Measurements from ENCODE around the gene MAP9.
A peak's percentile ranks its signal among the peaks of the same experiment; 100 is the strongest.
"Not testable (repeated sequence)": the region's sequence is repeated elsewhere in the genome, so short reads cannot be mapped to it uniquely, and the experiment has no call there.

Gene MAP9

GRCh38 chr4:155376387-155377268 is at the start of gene MAP9:
MAP9 (minus strand) TSS chr4:155376965; CDS start chr4:155375850, 1,115 bp downstream.
- peak; percentile 59 to 88 for DNase-seq (ENCODE audit: low read depth in 1 of 2, low spot score in 1 of 2)

- not testable (repeated sequence) for DNase-seq (ENCODE audit: low read depth in 1 of 2, low spot score in 1 of 2)
These were observed 48.0 kb upstream of the MAP9 start for GRCh38 chr4:155424778-155425177.

GRCh38 chr4:155423671-155424070 is 46.9 kb upstream of the MAP9 start:
- DNase-seq (ENCODE audit: low read depth in 1 of 2, low spot score in 1 of 2), result no peak

GRCh38 chr4:155419266-155419665 is 42.5 kb upstream of the MAP9 start:
- no peak for DNase-seq (ENCODE audit: low read depth in 1 of 2, low spot score in 1 of 2)

GRCh38 chr4:155415662-155416061 is 38.9 kb upstream of the MAP9 start:
- DNase-seq (ENCODE audit: low read depth in 1 of 2, low spot score in 1 of 2), result no peak

GRCh38 chr4:155413451-155413850 is 36.7 kb upstream of the MAP9 start:
- no peak for DNase-seq (ENCODE audit: low read depth in 1 of 2, low spot score in 1 of 2)

- DNase-seq (ENCODE audit: low read depth in 1 of 2, low spot score in 1 of 2), result no peak
These were observed 34.8 kb upstream of the MAP9 start for GRCh38 chr4:155411546-155411945.

- no peak for DNase-seq (ENCODE audit: low read depth in 1 of 2, low spot score in 1 of 2)
These were observed 32.0 kb upstream of the MAP9 start for GRCh38 chr4:155408796-155409195.

- DNase-seq (ENCODE audit: low read depth in 1 of 2, low spot score in 1 of 2), result no peak
These were observed 30.7 kb upstream of the MAP9 start for GRCh38 chr4:155407480-155407879.

GRCh38 chr4:155405059-155405458 is 28.3 kb upstream of the MAP9 start:
- no peak for DNase-seq (ENCODE audit: low read depth in 1 of 2, low spot score in 1 of 2)

GRCh38 chr4:155403886-155404285 is 27.1 kb upstream of the MAP9 start:
- no peak for DNase-seq (ENCODE audit: low read depth in 1 of 2, low spot score in 1 of 2)

- no peak for DNase-seq (ENCODE audit: low read depth in 1 of 2, low spot score in 1 of 2)
These were observed 26.2 kb upstream of the MAP9 start for GRCh38 chr4:155402941-155403340.

- no peak for DNase-seq (ENCODE audit: low read depth in 1 of 2, low spot score in 1 of 2)
These were observed 24.1 kb upstream of the MAP9 start for GRCh38 chr4:155400893-155401292.

GRCh38 chr4:155399974-155400697 is 23.4 kb upstream of the MAP9 start:
- no peak for DNase-seq (ENCODE audit: low read depth in 1 of 2, low spot score in 1 of 2)

- DNase-seq (ENCODE audit: low read depth in 1 of 2, low spot score in 1 of 2), result no peak
These were observed 15.9 kb upstream of the MAP9 start for GRCh38 chr4:155392481-155393184.

- DNase-seq (ENCODE audit: low read depth in 1 of 2, low spot score in 1 of 2), result no peak
These were observed 15.2 kb upstream of the MAP9 start for GRCh38 chr4:155391932-155392331.

GRCh38 chr4:155388162-155388561 is 11.4 kb upstream of the MAP9 start:
- DNase-seq (ENCODE audit: low read depth in 1 of 2, low spot score in 1 of 2), result no peak

GRCh38 chr4:155383541-155383940 is 6.8 kb upstream of the MAP9 start:
- no peak for DNase-seq (ENCODE audit: low read depth in 1 of 2, low spot score in 1 of 2)

- DNase-seq (ENCODE audit: low read depth in 1 of 2, low spot score in 1 of 2), result no peak
These were observed 511 bp upstream of the MAP9 start for GRCh38 chr4:155377276-155377675.

GRCh38 chr4:155371432-155372043 is 5.2 kb downstream of the MAP9 start:
- DNase-seq (ENCODE audit: low read depth in 1 of 2, low spot score in 1 of 2), result no peak

- no peak for DNase-seq (ENCODE audit: low read depth in 1 of 2, low spot score in 1 of 2)
These were observed 9.2 kb downstream of the MAP9 start for GRCh38 chr4:155367608-155368007.

All from activated CD4-positive, alpha-beta T cell treated with anti-CD3 and anti-CD28 coated beads, Interleukin-2, amount 50 U/mL, for 24 hours (primary cell).